Spleen (tissue), 11 donors: ENCODE measurements around the gene PRKG1. TPM values are rescaled to one million over a fixed set of nuclear protein-coding genes. Genes with fewer than 3 reads are reported as not detected.

Experiments
- DNase-seq: peaks from one replicate; pipeline ENCODE4 v3.0.0-alpha.2; 2020
- H3K27ac ChIP-seq, 8 donors: fragments of 200-600 bp; sonication (generic) in 7 of 8; 1 replicate in 4 of 8; 2 replicates in 4 of 8; pipeline versions ENCODE4 v1.5.0 to v1.8.0; 2016 to 2021; ENCODE audit warnings: inconsistent platforms in 4 of 8, mild to moderate bottlenecking in 4 of 8, moderate library complexity in 1 of 8
- H3K27me3 ChIP-seq, 7 donors: fragments of 200-600 bp; sonication (generic) in 6 of 7; replicated peaks in 1 of 7; 1 replicate in 4 of 7; 2 replicates in 3 of 7; pipeline versions ENCODE4 v1.5.0 to v1.8.0; 2016 to 2021; ENCODE audit warnings: inconsistent platforms in 3 of 7, mild to moderate bottlenecking in 1 of 7
- H3K36me3 ChIP-seq, 6 donors: fragments of 200-600 bp; sonication (generic) in 5 of 6; 1 replicate in 4 of 6; 2 replicates in 2 of 6; pipeline versions ENCODE4 v1.5.0 to v1.8.0; 2016 to 2021; ENCODE audit warnings: inconsistent platforms in 2 of 6
- H3K4me1 ChIP-seq, 6 donors: fragments of 200-600 bp; sonication (generic) in 5 of 6; 1 replicate in 3 of 6; 2 replicates in 3 of 6; pipeline versions ENCODE4 v1.5.0 to v1.8.0; 2016 to 2021; ENCODE audit warnings: inconsistent platforms in 3 of 6
- H3K4me3 ChIP-seq, 8 donors: fragments of 200-600 bp; sonication (generic) in 7 of 8; 1 replicate in 4 of 8; 2 replicates in 4 of 8; pipeline versions ENCODE4 v1.5.0 to v1.8.0; 2016 to 2021; ENCODE audit warnings: inconsistent platforms in 4 of 8, mild to moderate bottlenecking in 4 of 8, moderate library complexity in 2 of 8
- H3K9me3 ChIP-seq, 8 donors: fragments of 200-600 bp; sonication (generic) in 7 of 8; 1 replicate in 4 of 8; 2 replicates in 4 of 8; pipeline versions ENCODE4 v1.5.0 to v1.8.0; 2016 to 2021; ENCODE audit warnings: inconsistent platforms in 4 of 8
- POLR2A ChIP-seq, 3 donors: fragments of 450-650 bp; IDR thresholded peaks; one replicate each; pipeline ENCODE4 v1.5.1; 2017; ENCODE audit warnings: antibody characterized with exemption in 3 of 3, mild to moderate bottlenecking in 1 of 3
- POLR2AphosphoS5 ChIP-seq, 3 donors: sonication (generic); formaldehyde crosslinking; IDR thresholded peaks; one replicate each; pipeline ENCODE4 v1.5.1; 2017; ENCODE audit warnings: antibody characterized with exemption in 3 of 3
- WGBS, 5 donors: extraction: QIAGEN DNeasy Blood & Tissue Kit in 3 of 5; methylation state at CpG; one replicate each; pipeline versions ENCODE4 v1.1.5 to v1.1.7; 2013 to 2018; 5-methylcytosine and 5-hydroxymethylcytosine counted together
- intact Hi-C: fragments of 100-400 bp; cut with DNase I; formaldehyde crosslinking; loops from one replicate; pipeline ENCODE4 v1.15.0; 2023; ENCODE audit warnings: low total_unique reads
- polyA plus RNA-seq, 3 donors: library from polyadenylated mRNA; stranded (reverse); fragments of 200-250 nt; gene quantifications; one replicate each; pipeline ENCODE4 v1.2.1, GENCODE V29; 2013
- total RNA-seq, 7 donors: library from RNA; depleted of rRNA in 3 of 7; stranded (reverse); fragments of >200 nt in 3 of 7; fragmentation: NEBNext Ultra II Directional in 4 of 7; extraction: Animal tissue kit (Norgen Biotek cat#: 25700) in 4 of 7; gene quantifications; one replicate each; pipeline versions ENCODE4 v1.1.0 to v1.2.1, GENCODE V29; 2016 to 2021
- TF ChIP-seq, protein P1 (sequence below), 11 experiments: fragments of 200-600 bp in 7 of 11; fragments of 450-650 bp in 4 of 11; sonication (generic) in 4 of 11; IDR thresholded peaks in 8 of 11; conservative IDR thresholded peaks in 3 of 11; 1 replicate in 7 of 11; 2 replicates in 4 of 11; pipeline versions ENCODE4 v1.4.0 to v1.8.0; 2016 to 2021; ENCODE audit warnings: antibody characterized with exemption in 11 of 11, inconsistent platforms in 4 of 11, mild to moderate bottlenecking in 1 of 11
- donor health status: healthy with polysubstance abuse.
- donor health status: DM: no; HTN: no; CAD: no; lungs with moderate emphysema.
- donor health status: DM: no; HTN: no; CAD: no.
- donor health status: Bipolar disorder and iron deficiency.
- donor health status: healthy.
- donor health status: DM: no; HTN: no; CAD: no.
- donor health status: DM: yes; HTN: yes; CAD: no.

PRKG1 gene
- total and polyA plus RNA-seq, 10 donors: 0.65 to 10.5 (median 7.2) TPM

DNA sequence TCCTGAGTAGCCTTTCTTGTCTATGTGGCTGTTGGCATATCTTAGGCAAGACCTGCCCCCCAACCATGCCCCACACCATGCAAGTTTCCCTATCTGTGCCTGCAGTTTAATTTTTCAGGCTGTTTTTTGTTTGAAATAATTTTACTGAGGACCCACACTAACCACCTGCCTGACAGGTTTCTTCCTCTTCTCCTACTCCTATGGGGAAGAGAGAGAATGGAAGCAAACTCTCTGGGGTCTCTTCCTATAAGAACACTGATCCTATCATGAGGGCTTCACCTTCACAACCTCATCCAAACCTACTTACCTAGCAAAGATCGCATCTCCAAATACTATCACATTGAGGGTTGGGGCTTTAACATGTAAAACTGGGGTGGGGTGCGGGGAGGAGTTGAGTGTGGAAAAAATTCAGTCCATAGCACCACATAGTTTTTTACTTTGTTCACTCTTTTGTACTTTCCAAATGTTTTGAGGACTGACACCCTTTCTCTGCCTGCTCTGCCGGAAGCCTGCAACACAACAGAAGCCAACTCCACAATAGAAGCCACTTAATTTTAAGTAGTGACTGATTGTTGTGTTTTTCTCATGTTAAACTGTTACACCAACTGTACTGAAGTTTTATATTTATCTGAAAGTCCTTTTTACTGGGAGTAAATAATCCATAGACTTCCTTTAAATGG, 692.3 kb downstream of the PRKG1 start:
- intact Hi-C loops: no loop called here
- no peaks in the 10 kb centered on the region for H3K36me3 ChIP-seq
- TF ChIP-seq, protein P1, sequence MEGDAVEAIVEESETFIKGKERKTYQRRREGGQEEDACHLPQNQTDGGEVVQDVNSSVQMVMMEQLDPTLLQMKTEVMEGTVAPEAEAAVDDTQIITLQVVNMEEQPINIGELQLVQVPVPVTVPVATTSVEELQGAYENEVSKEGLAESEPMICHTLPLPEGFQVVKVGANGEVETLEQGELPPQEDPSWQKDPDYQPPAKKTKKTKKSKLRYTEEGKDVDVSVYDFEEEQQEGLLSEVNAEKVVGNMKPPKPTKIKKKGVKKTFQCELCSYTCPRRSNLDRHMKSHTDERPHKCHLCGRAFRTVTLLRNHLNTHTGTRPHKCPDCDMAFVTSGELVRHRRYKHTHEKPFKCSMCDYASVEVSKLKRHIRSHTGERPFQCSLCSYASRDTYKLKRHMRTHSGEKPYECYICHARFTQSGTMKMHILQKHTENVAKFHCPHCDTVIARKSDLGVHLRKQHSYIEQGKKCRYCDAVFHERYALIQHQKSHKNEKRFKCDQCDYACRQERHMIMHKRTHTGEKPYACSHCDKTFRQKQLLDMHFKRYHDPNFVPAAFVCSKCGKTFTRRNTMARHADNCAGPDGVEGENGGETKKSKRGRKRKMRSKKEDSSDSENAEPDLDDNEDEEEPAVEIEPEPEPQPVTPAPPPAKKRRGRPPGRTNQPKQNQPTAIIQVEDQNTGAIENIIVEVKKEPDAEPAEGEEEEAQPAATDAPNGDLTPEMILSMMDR (IDR thresholded peaks at IDR 0.05 in 8 of 11, conservative IDR thresholded peaks at IDR 0.05 in 3 of 11): no peak
- TF ChIP-seq POLR2AphosphoS5 (IDR thresholded peaks at IDR 0.05) (no peak), POLR2A (IDR thresholded peaks at IDR 0.05) (no peak)
- H3K4me1 ChIP-seq: no peaks in the 10 kb centered on the region
- H3K27me3 ChIP-seq: no peaks in the 10 kb centered on the region
- no peak overlapping the region for H3K27ac ChIP-seq
- WGBS, 5 donors: 91 to 97% (median 93%) methylated on average over 3 of the region's 3 CpGs
- DNase-seq: no peak
- peaks cover 0 to 11% (median 0%) of the 10 kb centered on the region in 8 donors for H3K9me3 ChIP-seq
- no peak overlapping the region for H3K4me3 ChIP-seq

DNA sequence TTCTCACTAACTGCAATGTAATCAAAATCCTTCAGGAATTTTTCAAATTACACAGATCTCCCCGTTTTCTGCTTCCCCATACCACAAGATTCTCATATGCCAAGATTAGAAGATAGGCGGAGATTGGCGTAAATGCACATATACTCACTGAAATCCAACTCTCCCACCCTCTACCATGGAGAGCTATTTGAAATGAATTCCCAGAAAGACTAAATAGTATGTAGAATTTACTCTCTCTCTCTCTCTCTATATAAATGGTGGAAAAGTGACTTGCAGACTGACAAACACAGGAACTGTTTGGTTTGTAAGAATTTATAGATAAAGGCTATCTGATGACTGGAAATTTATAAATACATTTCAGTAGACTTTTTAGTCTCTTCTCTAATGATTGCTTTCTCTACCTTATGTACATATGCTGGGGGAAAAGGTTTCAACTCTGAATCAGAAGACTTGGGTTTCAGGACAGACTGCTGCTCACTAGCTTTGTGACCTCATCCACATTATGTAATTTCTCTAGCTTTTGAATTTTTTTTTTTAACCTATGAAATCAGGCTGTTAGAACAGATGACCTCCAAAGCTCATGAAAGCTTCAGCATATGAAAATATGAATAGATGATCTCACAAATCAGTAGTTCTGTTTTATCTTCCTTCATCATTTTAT, 692.9 kb downstream of the PRKG1 start:
- Histone ChIP-seq H3K36me3 (no peaks in the 10 kb centered on the region), H3K27ac (no peak overlapping the region), H3K4me3 (no peak overlapping the region), H3K4me1 (no peaks in the 10 kb centered on the region), H3K9me3 (peaks cover 0 to 11% (median 0%) of the 10 kb centered on the region in 8 donors), H3K27me3 (no peaks in the 10 kb centered on the region)
- DNase-seq: no peak
- intact Hi-C loops: no loop called here
- 85 to 96% (median 88%) methylated on average over 3 of the region's 3 CpGs for WGBS, 5 donors
- TF ChIP-seq POLR2AphosphoS5 (IDR thresholded peaks at IDR 0.05) (no peak), POLR2A (IDR thresholded peaks at IDR 0.05) (no peak)
- TF ChIP-seq, protein P1 (IDR thresholded peaks at IDR 0.05 in 8 of 11, conservative IDR thresholded peaks at IDR 0.05 in 3 of 11): no peak

DNA sequence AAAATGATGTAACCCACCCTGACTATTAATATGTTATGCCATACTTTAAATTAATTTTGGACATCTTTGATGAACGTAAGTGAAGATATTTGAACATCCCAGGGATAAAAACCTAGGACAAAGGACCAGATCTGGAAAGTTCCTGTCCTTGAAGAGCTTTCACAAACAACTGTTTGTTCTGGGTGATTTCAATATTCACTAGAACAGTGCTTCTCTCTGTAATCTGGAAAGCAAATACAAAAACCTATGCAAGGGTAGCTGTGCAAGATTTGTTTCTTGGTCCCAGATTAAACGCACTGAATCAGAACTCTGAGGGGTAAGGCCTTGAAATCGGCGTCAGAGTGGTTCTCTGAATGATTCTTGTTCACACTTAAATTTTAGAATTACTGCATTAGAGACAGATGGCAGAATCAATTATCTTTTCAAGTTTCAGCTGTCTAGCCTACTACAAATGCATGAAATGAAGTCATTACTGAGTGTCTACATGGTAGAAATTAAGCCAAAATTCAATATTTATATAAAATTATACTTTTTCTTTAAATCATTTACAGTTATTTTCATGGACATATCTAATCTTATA, 694.7 kb downstream of the PRKG1 start:
- intact Hi-C loops: no loop called here
- Histone ChIP-seq H3K4me1 (no peaks in the 10 kb centered on the region), H3K36me3 (no peaks in the 10 kb centered on the region), H3K4me3 (no peak overlapping the region), H3K27me3 (no peaks in the 10 kb centered on the region), H3K27ac (no peak overlapping the region), H3K9me3 (peaks cover 0 to 11% (median 0%) of the 10 kb centered on the region in 8 donors)
- DNase-seq: no peak
- TF ChIP-seq, protein P1 (IDR thresholded peaks at IDR 0.05 in 8 of 11, conservative IDR thresholded peaks at IDR 0.05 in 3 of 11): no peak
- no peak for TF ChIP-seq POLR2A (IDR thresholded peaks at IDR 0.05)
- TF ChIP-seq POLR2AphosphoS5 (IDR thresholded peaks at IDR 0.05): no peak
- 83 to 90% (median 87%) methylated on average over 4 of the region's 4 CpGs for WGBS, 5 donors

DNA sequence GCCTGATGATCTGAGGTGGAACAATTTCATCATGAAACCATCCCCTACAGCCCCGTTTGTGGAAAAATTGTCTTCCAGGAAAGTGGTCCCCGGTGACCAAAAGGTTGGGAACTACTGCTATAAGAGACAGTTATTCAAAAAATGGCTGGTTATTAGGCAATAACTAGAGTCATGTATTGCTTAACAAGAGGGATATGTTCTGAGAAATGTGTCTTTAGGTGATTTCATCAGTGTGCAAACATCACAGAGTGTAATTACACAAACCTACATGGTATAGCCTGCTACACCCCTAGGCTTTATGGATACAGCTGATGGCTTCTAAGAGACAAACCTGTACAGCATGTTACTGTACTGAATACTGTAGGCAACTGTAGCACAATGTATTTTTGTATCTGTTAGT, 696.4 kb downstream of the PRKG1 start:
- H3K27ac ChIP-seq: no peak overlapping the region
- intact Hi-C loops: no loop called here
- 59 to 86% (median 67%) methylated on average over 2 of the region's 2 CpGs for WGBS, 5 donors

More for the DNA sequence above, 696.4 kb downstream of the PRKG1 start:
- DNase-seq: no peak
- Histone ChIP-seq H3K9me3 (peaks cover 0 to 11% (median 0%) of the 10 kb centered on the region in 8 donors), H3K36me3 (no peaks in the 10 kb centered on the region), H3K27me3 (no peaks in the 10 kb centered on the region), H3K4me3 (no peak overlapping the region), H3K4me1 (no peaks in the 10 kb centered on the region)
- TF ChIP-seq POLR2A (IDR thresholded peaks at IDR 0.05) (no peak), POLR2AphosphoS5 (IDR thresholded peaks at IDR 0.05) (no peak)
- TF ChIP-seq, protein P1 (IDR thresholded peaks at IDR 0.05 in 8 of 11, conservative IDR thresholded peaks at IDR 0.05 in 3 of 11): no peak
